Activated T-helper 2 cell treated with anti-CD3 and anti-CD28 coated beads, Interferon-gamma antibody, Interleukin-2, Interleukin-4, amounts not matched to agents 10 μg/mL and 5 μg/mL and 100 μg/mL, durations not matched to agents 14 hours and 24 hours and 36 hours (primary cell): ENCODE results near the gene LPCAT1. TPM values are rescaled to one million over a fixed set of nuclear protein-coding genes. Genes with fewer than 3 reads are reported as not detected.

Experiments used
- DNase-seq: peaks from one replicate; pipeline ENCODE4 v3.0.0; 2021; ENCODE audit warnings: low spot score
- H3K27ac Mint-ChIP-seq: one replicate; pipeline ENCODE4 v1.8.0; 2021; ENCODE audit warnings: mixed read lengths
- H3K27me3 Mint-ChIP-seq: one replicate; pipeline ENCODE4 v1.8.0; 2021; ENCODE audit warnings: low read depth, mixed read lengths
- H3K36me3 Mint-ChIP-seq: one replicate; pipeline ENCODE4 v1.8.0; 2021; ENCODE audit warnings: low read depth, mixed read lengths
- H3K4me1 Mint-ChIP-seq: one replicate; pipeline ENCODE4 v1.8.0; 2021; ENCODE audit warnings: low read depth, mixed read lengths
- H3K4me3 Mint-ChIP-seq: one replicate; pipeline ENCODE4 v1.8.0; 2021; ENCODE audit warnings: low read depth, mild to moderate bottlenecking, moderate library complexity, mixed read lengths
- H3K9me3 Mint-ChIP-seq: one replicate; pipeline ENCODE4 v1.8.0; 2021; ENCODE audit warnings: mixed read lengths
- intact Hi-C: fragments of 100-400 bp; cut with micrococcal nuclease; formaldehyde crosslinking; loops from one replicate; pipeline ENCODE4 v1.15.1; 2023
- total RNA-seq: library from RNA; stranded (reverse); gene quantifications from 2 replicates; pipeline ENCODE4 v1.2.3, GENCODE V29; 2022

LPCAT1 gene
- total RNA-seq, 1 donor from 2014 or later, result 78.4 TPM

DNA sequence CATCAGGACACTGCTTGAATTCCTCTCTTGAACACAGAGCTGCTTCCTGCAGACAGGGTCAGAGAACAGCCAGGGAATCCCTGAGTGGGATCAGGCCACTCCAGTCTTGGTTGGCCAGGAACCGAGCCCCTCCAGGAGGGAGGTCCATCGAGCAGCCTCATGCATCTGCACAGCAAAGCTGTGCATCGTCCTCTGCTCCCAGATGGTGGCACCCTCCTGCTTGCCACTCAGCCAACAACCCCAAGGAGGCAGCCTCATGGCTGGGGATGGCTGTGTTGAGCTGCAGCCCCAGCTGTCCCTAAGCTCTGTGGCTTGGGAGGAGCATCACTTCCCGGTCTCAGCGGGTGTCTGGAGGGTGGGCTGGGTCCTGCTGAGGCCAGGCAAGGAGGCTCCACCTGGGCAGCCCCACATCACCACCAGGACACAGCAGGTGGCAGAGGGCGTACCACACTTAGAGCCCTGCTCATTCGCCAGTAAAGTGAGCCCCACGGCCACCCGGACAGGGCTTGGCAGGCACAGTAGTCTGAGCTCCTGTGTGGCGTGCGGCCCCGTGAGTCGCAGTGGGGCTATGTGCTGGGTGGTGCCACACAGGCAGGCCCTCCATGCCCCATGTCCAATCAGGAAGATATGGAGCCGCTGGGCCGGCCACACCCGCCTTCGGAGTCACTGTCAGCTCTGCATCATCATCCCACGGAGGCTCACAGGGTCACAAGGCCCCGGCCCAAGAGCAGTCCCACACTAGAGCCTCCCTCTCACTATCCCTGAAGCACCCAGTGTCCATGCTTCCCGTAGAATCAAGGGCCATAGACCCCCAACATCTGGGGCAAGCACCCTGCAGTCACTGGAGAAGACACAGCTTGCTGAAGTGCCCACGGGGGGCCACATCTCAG is 11.9 kb downstream of the LPCAT1 start:
- no peaks in the 10 kb centered on the region for H3K9me3 Mint-ChIP-seq
- H3K4me1 Mint-ChIP-seq, result peaks cover 4% of the 10 kb centered on the region
- H3K36me3 Mint-ChIP-seq, result peaks cover 10% of the 10 kb centered on the region
- no peaks in the 10 kb centered on the region for H3K27me3 Mint-ChIP-seq
- no peak overlapping the region for H3K27ac Mint-ChIP-seq
- no peak for DNase-seq
- H3K4me3 Mint-ChIP-seq, result no peak overlapping the region
- intact Hi-C loops, result no loop called here

DNA sequence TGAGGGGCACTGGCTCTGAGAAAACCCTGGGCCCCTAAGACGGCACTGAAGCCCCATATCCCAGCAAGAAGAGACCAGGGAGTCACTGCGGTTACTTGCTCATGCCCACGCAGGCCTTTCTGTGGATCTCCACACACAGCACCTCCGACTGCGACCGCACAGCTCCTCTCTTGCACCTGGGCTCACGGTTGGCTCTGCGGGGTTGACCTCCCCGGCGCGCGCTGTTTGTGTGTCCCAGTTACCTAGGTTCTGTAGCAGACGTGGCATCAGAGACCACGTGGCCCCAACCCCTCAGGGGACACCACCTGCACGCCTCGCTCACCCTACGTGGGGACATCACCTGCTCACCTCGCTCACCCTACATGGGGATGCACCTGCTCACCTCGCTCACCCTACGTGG is 12.7 kb downstream of the LPCAT1 start:
- Mint-ChIP-seq H3K9me3 (no peaks in the 10 kb centered on the region), H3K4me1 (peaks cover 4% of the 10 kb centered on the region), H3K27me3 (no peaks in the 10 kb centered on the region), H3K4me3 (no peak overlapping the region), H3K36me3 (peaks cover 10% of the 10 kb centered on the region), H3K27ac (no peak overlapping the region)
- intact Hi-C loops, result no loop called here
- DNase-seq, result no peak

DNA sequence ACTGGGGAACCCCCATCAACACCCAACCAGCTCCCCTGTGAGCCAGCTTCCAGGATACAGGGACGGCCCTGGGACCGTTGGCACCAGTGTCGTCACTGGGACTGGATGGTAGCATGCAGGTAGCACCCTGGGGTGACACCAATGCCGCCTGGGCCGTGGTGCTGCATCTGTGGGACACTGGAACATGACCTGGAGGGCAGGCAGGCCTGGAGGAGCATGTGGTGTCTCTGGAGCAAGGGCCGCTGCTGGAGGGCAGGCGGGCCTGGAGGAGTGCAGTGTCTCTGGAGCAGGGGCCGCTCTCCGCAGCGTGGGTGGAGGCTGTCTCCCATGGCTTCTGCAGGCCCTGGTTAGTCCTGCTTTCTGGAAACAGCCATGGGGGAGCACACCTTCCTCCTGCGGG is 13.1 kb downstream of the LPCAT1 start:
- intact Hi-C loops, result no loop called here
- H3K36me3 Mint-ChIP-seq, result peaks cover 10% of the 10 kb centered on the region

DNA sequence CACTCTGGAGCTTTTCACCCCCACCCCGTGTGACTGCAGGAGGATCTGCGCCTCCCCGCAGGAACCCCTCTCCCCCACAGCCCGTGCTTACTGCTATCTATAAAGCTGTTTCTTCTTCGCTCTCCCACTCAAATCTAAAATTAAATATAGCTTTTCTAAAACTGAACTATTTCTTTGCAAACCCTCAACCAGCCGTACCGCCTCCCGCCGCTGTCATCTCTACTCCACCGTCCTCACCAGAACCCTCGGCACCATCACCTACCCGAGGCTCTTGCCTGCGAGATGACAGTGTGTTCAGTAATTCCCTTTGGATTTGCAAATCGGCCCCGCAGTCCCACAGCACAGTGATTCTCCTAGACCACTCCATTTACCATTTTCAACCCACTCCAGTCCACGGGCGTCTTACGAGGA is 13.6 kb downstream of the LPCAT1 start:
- H3K9me3 Mint-ChIP-seq, result no peaks in the 10 kb centered on the region
- no peak overlapping the region for H3K4me3 Mint-ChIP-seq
- no peak for DNase-seq
- intact Hi-C loops, result no loop called here
- H3K27me3 Mint-ChIP-seq, result no peaks in the 10 kb centered on the region
- no peaks in the 10 kb centered on the region for H3K4me1 Mint-ChIP-seq
- H3K27ac Mint-ChIP-seq, result no peak overlapping the region
- H3K36me3 Mint-ChIP-seq, result peaks cover 10% of the 10 kb centered on the region

More for the DNA sequence above, 13.1 kb downstream of the LPCAT1 start:
- Mint-ChIP-seq H3K4me1 (peaks cover 1% of the 10 kb centered on the region), H3K27ac (no peak overlapping the region), H3K4me3 (no peak overlapping the region), H3K27me3 (no peaks in the 10 kb centered on the region), H3K9me3 (no peaks in the 10 kb centered on the region)
- no peak for DNase-seq

DNA sequence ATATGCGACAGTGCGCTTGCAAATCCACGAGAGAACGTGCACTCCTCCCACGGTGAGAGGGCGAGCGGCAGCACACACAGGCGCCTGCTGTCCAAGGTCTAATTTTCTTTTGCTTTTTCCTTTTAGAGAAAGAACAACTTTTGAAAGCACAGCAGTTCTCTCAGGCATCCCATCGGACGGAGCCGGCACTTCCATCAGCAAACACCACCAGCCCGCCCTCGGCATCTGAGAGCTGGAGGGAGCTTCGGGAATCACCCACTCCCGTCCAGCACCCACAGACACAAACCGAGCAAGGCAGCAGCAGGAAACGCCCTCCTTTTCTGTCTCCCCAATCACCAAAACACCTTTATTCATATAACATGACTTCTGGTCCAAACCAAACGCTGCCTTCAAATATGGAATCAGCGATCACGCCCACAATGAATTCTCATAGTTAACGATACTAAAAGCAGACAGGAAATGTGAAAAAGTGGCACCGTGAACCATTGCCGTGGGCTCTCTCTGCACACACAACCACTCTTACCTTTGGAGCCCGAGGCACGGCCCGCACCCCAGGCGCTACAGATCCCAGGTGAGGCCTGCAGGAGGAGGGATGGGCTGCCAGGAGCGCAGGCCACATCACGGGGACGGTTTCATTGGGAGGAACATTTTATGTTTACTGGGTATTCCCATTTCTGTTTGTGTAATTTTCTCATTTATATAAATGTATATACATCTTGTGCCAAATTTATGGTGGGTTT is 14.2 kb downstream of the LPCAT1 start:
- DNase-seq, result no peak
- Mint-ChIP-seq H3K27ac (no peak overlapping the region), H3K36me3 (peaks cover 10% of the 10 kb centered on the region), H3K27me3 (no peaks in the 10 kb centered on the region), H3K9me3 (no peaks in the 10 kb centered on the region), H3K4me1 (no peaks in the 10 kb centered on the region), H3K4me3 (no peak overlapping the region)
- intact Hi-C loops, result no loop called here

DNA sequence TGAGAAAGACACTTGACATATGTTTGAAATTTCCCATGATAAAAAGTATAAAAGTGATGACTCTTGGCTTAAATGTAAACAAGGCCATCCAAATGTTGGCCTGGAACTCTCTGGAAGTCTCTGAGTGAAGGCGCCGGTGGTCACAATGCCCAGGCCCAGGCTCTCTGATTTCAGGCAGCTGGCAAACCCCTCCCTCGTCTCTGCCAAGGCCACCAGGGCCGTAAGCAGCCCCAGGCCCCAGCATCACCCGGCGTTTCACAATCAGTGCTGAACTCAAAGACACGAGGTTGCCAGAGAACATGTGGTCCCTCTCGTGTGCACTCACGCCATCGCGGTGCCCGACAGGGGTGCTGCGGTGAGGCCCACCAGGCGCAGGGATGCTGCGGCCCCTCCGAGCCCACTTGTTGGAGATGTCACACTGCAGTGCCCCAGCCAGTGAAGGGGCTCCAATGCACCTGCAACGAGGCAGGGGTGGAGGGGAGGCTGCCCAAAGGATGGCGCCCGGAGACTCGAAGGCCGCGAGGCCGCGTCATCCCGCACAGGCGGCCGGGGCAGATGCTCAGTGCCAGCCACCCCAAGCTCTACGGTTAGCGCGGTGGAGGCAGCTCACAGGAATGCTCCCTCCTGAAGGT is 15.0 kb downstream of the LPCAT1 start:
- no peak for DNase-seq

DNA sequence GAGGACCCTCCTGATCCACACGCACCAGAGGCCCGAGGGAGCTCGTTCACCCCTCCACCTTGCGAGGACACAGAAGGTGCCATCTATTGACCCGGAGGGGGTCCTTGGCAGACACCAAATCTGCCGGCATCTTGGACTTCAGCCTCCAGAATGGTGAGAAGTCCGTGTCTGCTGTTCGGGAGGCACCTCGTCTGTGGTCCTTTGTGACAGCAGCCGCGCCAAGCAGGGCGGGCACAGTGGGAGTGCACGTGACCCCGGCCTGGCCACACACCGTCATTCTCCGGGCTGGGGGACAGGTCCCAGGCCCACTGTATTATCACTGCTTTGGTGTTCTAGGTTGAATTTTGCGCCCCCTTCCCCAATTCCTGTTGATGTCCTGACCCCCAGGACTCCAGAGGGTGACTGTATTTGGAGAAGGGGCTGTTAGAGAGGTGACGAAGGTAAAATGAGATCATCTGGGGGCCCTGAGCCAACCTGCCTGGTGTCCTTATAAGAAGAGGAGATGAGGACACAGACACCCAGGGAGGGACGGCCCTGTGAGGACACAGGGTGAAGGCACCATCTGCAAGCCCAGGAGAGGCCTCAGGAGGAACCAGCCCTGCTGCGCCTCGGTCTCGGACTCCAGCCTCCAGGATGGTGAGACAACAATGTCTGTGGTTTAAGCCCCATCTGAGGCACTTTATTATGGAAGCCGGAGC is 15.7 kb downstream of the LPCAT1 start:
- H3K27me3 Mint-ChIP-seq, result no peaks in the 10 kb centered on the region
- intact Hi-C loops, result no loop called here
- peaks cover 6% of the 10 kb centered on the region for H3K4me1 Mint-ChIP-seq
- H3K36me3 Mint-ChIP-seq, result peaks cover 10% of the 10 kb centered on the region
- H3K27ac Mint-ChIP-seq, result no peak overlapping the region
- H3K4me3 Mint-ChIP-seq, result no peak overlapping the region
- H3K9me3 Mint-ChIP-seq, result no peaks in the 10 kb centered on the region
- DNase-seq, result no peak

More for the DNA sequence above, 15.0 kb downstream of the LPCAT1 start:
- no peaks in the 10 kb centered on the region for H3K27me3 Mint-ChIP-seq
- H3K9me3 Mint-ChIP-seq, result no peaks in the 10 kb centered on the region
- intact Hi-C loops, result no loop called here
- H3K27ac Mint-ChIP-seq, result no peak overlapping the region
- H3K4me1 Mint-ChIP-seq, result peaks cover 5% of the 10 kb centered on the region
- H3K4me3 Mint-ChIP-seq, result no peak overlapping the region
- peaks cover 10% of the 10 kb centered on the region for H3K36me3 Mint-ChIP-seq

DNA sequence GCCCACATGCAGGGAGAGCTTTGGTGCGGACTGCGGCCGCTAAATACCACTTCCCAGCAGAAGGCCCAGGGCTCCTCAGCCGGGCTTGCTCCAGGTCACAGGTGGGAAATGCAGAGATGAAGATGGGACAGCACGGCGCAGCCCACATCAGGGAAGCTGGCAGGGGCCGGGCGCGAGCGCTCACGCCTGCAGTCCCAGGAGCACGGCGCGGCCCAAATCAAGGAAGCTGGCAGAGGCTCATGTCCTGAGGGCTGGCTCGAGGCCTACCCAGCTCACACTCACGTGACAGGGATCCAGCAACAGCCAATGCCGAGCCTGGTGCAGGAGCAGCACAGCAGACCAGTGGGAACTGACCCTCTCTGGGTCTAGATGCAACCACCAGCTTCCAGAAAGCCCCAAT is 16.3 kb downstream of the LPCAT1 start:
- Mint-ChIP-seq H3K27ac (no peak overlapping the region), H3K9me3 (no peaks in the 10 kb centered on the region), H3K27me3 (no peaks in the 10 kb centered on the region), H3K36me3 (peaks cover 10% of the 10 kb centered on the region), H3K4me3 (no peak overlapping the region), H3K4me1 (peaks cover 6% of the 10 kb centered on the region)
- intact Hi-C loops, result no loop called here
- DNase-seq, result no peak

DNA sequence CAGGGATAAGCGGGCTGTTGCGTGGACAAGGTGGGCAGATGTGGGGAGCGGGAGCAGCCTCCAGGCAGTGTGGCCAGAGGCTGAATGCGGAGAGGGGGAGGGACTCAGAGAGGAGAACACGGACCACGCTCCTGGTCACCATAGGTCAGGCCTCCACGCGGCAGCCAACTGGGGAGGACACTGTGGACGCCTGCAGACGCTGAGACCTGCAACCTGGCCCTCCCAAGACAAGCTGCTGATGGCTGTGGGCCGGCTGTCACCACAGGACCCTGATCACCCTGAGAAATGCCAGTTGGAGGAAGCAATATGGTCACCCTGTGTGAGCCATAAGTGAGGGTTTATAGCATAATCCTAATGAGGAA is 16.8 kb downstream of the LPCAT1 start:
- H3K27ac Mint-ChIP-seq, result no peak overlapping the region
- no peaks in the 10 kb centered on the region for H3K9me3 Mint-ChIP-seq
- H3K27me3 Mint-ChIP-seq, result no peaks in the 10 kb centered on the region
- no peak overlapping the region for H3K4me3 Mint-ChIP-seq
- intact Hi-C loops, result no loop called here
- H3K4me1 Mint-ChIP-seq, result peaks cover 6% of the 10 kb centered on the region
- no peak for DNase-seq
- peaks cover 10% of the 10 kb centered on the region for H3K36me3 Mint-ChIP-seq

DNA sequence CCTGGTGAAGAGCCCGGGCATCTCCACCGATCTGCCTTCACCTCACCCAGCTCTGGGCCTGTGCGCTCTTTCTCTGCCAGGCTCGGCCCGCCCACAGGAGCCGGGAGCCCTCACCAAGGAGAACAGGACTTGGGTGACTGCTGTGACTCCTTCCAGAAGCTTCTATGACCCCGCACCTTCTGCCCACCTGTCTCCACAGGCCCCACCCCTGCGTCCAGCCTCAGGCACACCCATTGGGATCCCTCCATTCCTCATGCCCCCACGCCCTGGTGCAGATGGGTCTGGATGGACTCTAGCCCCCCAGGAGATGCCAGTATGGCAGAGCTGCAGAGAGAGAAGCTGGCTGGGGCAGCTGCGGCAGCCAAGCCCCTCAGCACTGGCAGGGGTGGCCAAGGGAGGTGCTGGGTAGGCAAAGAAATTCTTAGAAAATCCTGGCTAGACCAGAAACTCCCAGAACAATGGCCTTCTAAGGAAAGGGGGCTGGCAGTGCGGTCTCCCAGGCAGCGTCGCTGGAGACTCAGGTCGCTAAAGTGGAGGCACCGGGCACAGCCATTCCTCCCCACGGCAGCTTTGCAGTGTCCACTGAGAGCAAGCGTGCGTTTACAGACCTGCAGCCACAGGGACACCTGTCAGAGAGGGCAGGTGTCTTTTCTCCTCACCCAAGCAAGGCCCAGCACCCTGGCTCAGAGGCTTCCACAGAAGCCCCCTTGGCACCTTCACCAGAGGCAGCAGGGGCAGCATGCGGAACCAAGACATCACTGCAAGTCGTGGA is 17.3 kb downstream of the LPCAT1 start:
- H3K9me3 Mint-ChIP-seq, result no peaks in the 10 kb centered on the region
- H3K4me3 Mint-ChIP-seq, result no peak overlapping the region
- intact Hi-C loops, result no loop called here
- H3K27ac Mint-ChIP-seq, result no peak overlapping the region
- H3K36me3 Mint-ChIP-seq, result peaks cover 8% of the 10 kb centered on the region
- H3K4me1 Mint-ChIP-seq, result peaks cover 6% of the 10 kb centered on the region
- no peak for DNase-seq
- H3K27me3 Mint-ChIP-seq, result no peaks in the 10 kb centered on the region

DNA sequence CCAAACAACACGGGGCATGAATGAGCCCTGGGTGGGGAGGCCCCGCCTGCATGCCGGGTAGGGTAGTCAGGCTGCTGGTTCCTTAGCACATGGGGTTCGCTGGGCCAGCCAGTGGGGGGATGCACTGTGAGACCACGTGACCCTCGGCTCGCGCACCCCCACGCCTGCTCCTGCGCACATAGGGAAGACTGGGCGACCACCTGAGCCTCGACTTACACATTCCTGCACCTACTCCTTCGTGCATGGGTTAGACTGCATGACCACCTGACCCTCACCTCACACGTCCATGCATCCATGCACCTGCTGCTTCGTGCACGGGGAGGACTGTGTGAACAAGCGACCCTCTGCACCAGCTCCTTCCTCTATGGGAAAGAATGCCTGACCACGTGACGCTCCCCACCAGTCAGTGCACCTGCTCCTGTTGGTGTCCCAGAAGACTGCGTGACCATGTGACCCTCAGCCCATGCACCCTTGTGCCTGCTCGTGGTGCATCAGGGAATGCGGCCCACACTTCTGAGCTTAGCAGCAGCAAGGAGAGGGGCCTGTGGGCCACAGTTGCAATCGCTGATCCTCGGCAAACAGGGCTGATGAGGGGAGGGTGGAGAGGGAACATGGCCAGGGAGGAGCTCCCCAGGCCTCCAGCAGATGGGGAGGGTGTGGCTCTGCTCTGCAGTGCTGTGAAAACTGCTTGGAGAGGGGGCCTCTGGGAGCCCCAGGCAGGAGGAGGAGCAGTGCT is 18.1 kb downstream of the LPCAT1 start:
- Mint-ChIP-seq H3K4me3 (no peak overlapping the region), H3K9me3 (no peaks in the 10 kb centered on the region), H3K36me3 (peaks cover 6% of the 10 kb centered on the region), H3K27ac (no peak overlapping the region), H3K27me3 (no peaks in the 10 kb centered on the region), H3K4me1 (peaks cover 6% of the 10 kb centered on the region)
- no peak for DNase-seq
- intact Hi-C loops, result no loop called here
